CD14-positive monocyte (primary cell): ENCODE measurements around the gene GRID2. TPM values are rescaled to one million over a fixed set of nuclear protein-coding genes. Genes with fewer than 3 reads are reported as not detected.

ENCODE experiments used
- DNase-seq, 3 donors: peaks; one replicate each; pipeline ENCODE4 v3.0.0-alpha.2; 2011 to 2022
- H2AFZ ChIP-seq: 2 replicates; pipeline ENCODE4 v1.6.0; 2012; ENCODE audit warnings: mild to moderate bottlenecking, low read depth, low read length, inconsistent platforms; ENCODE audit not compliant: insufficient read depth, poor library complexity, severe bottlenecking
- H3K27ac ChIP-seq, 2 donors: 1 replicate in 1 of 2; 2 replicates in 1 of 2; pipeline ENCODE4 v1.5.1; 2012 to 2013; ENCODE audit warnings: low read length in 2 of 2, control low read depth in 1 of 2, inconsistent platforms in 1 of 2, low read depth in 1 of 2, mild to moderate bottlenecking in 1 of 2
- H3K27me3 ChIP-seq, 2 donors: one replicate each; pipeline versions ENCODE4 v1.6.0 to v1.6.1; 2011 to 2013; ENCODE audit warnings: low read length in 2 of 2; ENCODE audit not compliant: control insufficient read depth in 2 of 2, insufficient read depth in 2 of 2
- H3K36me3 ChIP-seq, 2 donors: replicated peaks in 1 of 2; 1 replicate in 1 of 2; 2 replicates in 1 of 2; pipeline versions ENCODE4 v1.5.1 to v1.6.1; 2012 to 2013; ENCODE audit warnings: low read length in 2 of 2, control low read depth in 1 of 2, inconsistent platforms in 1 of 2, mild to moderate bottlenecking in 1 of 2; ENCODE audit not compliant: insufficient read depth in 2 of 2, control insufficient read depth in 1 of 2
- H3K4me1 ChIP-seq, 2 donors: 1 replicate in 1 of 2; 2 replicates in 1 of 2; pipeline versions ENCODE4 v1.5.1 to v1.6.1; 2012 to 2013; ENCODE audit warnings: low read length in 2 of 2, control low read depth in 1 of 2, inconsistent platforms in 1 of 2, mild to moderate bottlenecking in 1 of 2, moderate library complexity in 1 of 2; ENCODE audit not compliant: insufficient read depth in 2 of 2, control insufficient read depth in 1 of 2
- H3K4me2 ChIP-seq: replicated peaks from 2 replicates; pipeline ENCODE3; 2012; ENCODE audit warnings: low read length, moderate library complexity, mild to moderate bottlenecking; ENCODE audit not compliant: poor library complexity, severe bottlenecking; ENCODE audit errors: extremely low read depth
- H3K4me3 ChIP-seq, 3 experiments: fragments of 200-600 bp in 1 of 3; sonication (generic) in 1 of 3; replicated peaks in 1 of 3; 1 replicate in 2 of 3; 2 replicates in 1 of 3; pipeline ENCODE4 v1.5.1; 2011 to 2013; ENCODE audit warnings: low read length in 3 of 3, mild to moderate bottlenecking in 3 of 3, control low read depth in 2 of 3, low read depth in 2 of 3, inconsistent platforms in 1 of 3, moderate library complexity in 1 of 3
- H3K79me2 ChIP-seq: 2 replicates; pipeline ENCODE4 v1.6.0; 2012; ENCODE audit warnings: mild to moderate bottlenecking, control low read depth, inconsistent platforms, low read length, moderate library complexity; ENCODE audit not compliant: insufficient read depth
- H3K9ac ChIP-seq: 2 replicates; pipeline ENCODE4 v1.6.0; 2017; ENCODE audit warnings: low read length, mild to moderate bottlenecking; ENCODE audit not compliant: insufficient read depth, poor library complexity, severe bottlenecking
- H3K9me3 ChIP-seq, 2 donors: replicated peaks in 1 of 2; 1 replicate in 1 of 2; 2 replicates in 1 of 2; pipeline versions ENCODE4 v1.5.1 to v1.6.1; 2012 to 2013; ENCODE audit warnings: low read length in 2 of 2, control low read depth in 1 of 2; ENCODE audit not compliant: control insufficient read depth in 1 of 2, insufficient read depth in 1 of 2
- H4K20me1 ChIP-seq: 2 replicates; pipeline ENCODE4 v1.6.0; 2012; ENCODE audit warnings: mild to moderate bottlenecking, low read length, control low read depth, moderate library complexity; ENCODE audit not compliant: insufficient read depth
- H3K27ac Mint-ChIP-seq, 7 donors: one replicate each; pipeline ENCODE4 v1.8.0; 2020; ENCODE audit warnings: mild to moderate bottlenecking in 7 of 7, mixed read lengths in 7 of 7, moderate library complexity in 6 of 7, inconsistent platforms in 2 of 7
- H3K27me3 Mint-ChIP-seq, 3 donors: one replicate each; pipeline ENCODE4 v1.8.0; 2021 to 2022; ENCODE audit warnings: low read depth in 3 of 3, mild to moderate bottlenecking in 3 of 3, mixed read lengths in 3 of 3, moderate library complexity in 3 of 3, inconsistent platforms in 1 of 3
- H3K36me3 Mint-ChIP-seq, 2 donors: one replicate each; pipeline ENCODE4 v1.8.0; 2020; ENCODE audit warnings: mixed read lengths in 2 of 2, inconsistent platforms in 1 of 2, mild to moderate bottlenecking in 1 of 2
- H3K4me1 Mint-ChIP-seq: one replicate; pipeline ENCODE4 v1.8.0; 2020; ENCODE audit warnings: mild to moderate bottlenecking, mixed read lengths
- H3K4me3 Mint-ChIP-seq, 2 donors: one replicate each; pipeline ENCODE4 v1.8.0; 2020; ENCODE audit warnings: mild to moderate bottlenecking in 2 of 2, mixed read lengths in 2 of 2, moderate library complexity in 1 of 2
- H3K9me3 Mint-ChIP-seq, 7 donors: one replicate each; pipeline ENCODE4 v1.8.0; 2020 to 2022; ENCODE audit warnings: mixed read lengths in 7 of 7, mild to moderate bottlenecking in 6 of 7, moderate library complexity in 6 of 7, inconsistent platforms in 2 of 7
- WGBS: methylation state at CpG from one replicate; pipeline ENCODE4 v1.1.5; 2013; ENCODE audit warnings: missing lambda C conversion rate; ENCODE audit not compliant: insufficient coverage; 5-methylcytosine and 5-hydroxymethylcytosine counted together
- intact Hi-C, 2 donors: fragments of 100-400 bp; cut with micrococcal nuclease; formaldehyde crosslinking; loops; one replicate each; pipeline versions ENCODE4 v1.15.0 to v1.15.1; 2023
- polyA plus RNA-seq, 3 donors: library from polyadenylated mRNA; depleted of rRNA in 1 of 3; unstranded in 2 of 3; stranded (reverse) in 1 of 3; fragments of 300-500 nt in 2 of 3; fragments of >200 nt in 1 of 3; fragmentation: Illumina TruSeq in 2 of 3; gene quantifications; 1 replicate in 2 of 3; 2 replicates in 1 of 3; pipeline ENCODE4 v1.2.3, GENCODE V29; 2012 to 2021
- TF ChIP-seq, protein P1 (sequence below): fragments of 200-600 bp; IDR thresholded peaks from one replicate; pipeline ENCODE4 v1.8.0; 2022; ENCODE audit warnings: antibody characterized with exemption, mild to moderate bottlenecking

The GRID2 gene
- polyA plus RNA-seq, 3 donors = not detected

DNA sequence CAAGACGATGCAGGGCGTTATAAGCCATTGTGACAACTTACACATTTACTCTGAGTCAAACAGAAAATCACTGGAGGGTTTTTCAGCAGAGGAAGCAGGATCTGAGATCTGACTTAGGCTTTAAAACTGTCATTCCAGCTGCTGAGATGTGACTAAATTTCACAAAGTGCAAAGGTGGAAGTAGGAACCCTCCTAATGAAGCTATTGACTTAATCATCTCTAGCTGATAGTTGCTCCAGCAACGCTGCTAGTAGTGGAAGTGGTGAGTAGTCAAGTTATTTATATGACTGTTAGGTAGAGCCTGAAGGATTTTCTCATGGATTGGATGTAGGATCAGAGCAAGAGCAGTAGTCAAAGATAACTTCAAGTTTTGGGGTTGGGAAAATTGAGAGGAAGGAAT lies 218.6 kb downstream of the GRID2 start:
- H2AFZ ChIP-seq = no peak overlapping the region
- WGBS = 45% methylated on average over 1 of the region's 3 CpGs
- TF ChIP-seq, protein P1, sequence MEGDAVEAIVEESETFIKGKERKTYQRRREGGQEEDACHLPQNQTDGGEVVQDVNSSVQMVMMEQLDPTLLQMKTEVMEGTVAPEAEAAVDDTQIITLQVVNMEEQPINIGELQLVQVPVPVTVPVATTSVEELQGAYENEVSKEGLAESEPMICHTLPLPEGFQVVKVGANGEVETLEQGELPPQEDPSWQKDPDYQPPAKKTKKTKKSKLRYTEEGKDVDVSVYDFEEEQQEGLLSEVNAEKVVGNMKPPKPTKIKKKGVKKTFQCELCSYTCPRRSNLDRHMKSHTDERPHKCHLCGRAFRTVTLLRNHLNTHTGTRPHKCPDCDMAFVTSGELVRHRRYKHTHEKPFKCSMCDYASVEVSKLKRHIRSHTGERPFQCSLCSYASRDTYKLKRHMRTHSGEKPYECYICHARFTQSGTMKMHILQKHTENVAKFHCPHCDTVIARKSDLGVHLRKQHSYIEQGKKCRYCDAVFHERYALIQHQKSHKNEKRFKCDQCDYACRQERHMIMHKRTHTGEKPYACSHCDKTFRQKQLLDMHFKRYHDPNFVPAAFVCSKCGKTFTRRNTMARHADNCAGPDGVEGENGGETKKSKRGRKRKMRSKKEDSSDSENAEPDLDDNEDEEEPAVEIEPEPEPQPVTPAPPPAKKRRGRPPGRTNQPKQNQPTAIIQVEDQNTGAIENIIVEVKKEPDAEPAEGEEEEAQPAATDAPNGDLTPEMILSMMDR = no peak
- no peak for DNase-seq
- no peak overlapping the region for H3K4me3 ChIP-seq
- no peaks in the 10 kb centered on the region for H3K36me3 Mint-ChIP-seq
- H3K27me3 ChIP-seq = no peaks in the 10 kb centered on the region
- no peaks in the 10 kb centered on the region for H3K79me2 ChIP-seq
- H3K36me3 ChIP-seq = no peaks in the 10 kb centered on the region
- intact Hi-C loops = no loop called here
- H3K4me1 Mint-ChIP-seq = no peaks in the 10 kb centered on the region
- no peak overlapping the region for H3K4me3 Mint-ChIP-seq
- H4K20me1 ChIP-seq = no peaks in the 10 kb centered on the region
- no peaks in the 10 kb centered on the region for H3K9me3 ChIP-seq
- no peaks in the 10 kb centered on the region for H3K9me3 Mint-ChIP-seq
- no peaks in the 10 kb centered on the region for H3K27me3 Mint-ChIP-seq
- no peaks in the 10 kb centered on the region for H3K4me1 ChIP-seq
- no peak overlapping the region for H3K27ac Mint-ChIP-seq
- H3K4me2 ChIP-seq = no peak overlapping the region
- no peak overlapping the region for H3K9ac ChIP-seq
- no peak overlapping the region for H3K27ac ChIP-seq

- H3K79me2 ChIP-seq = no peaks in the 10 kb centered on the region
- no peak for DNase-seq
These were observed 220.4 kb downstream of the GRID2 start for GRCh38 chr4:92524131-92524530.

More at GRCh38 chr4:92524131-92524530, 220.4 kb downstream of the GRID2 start:
- no peak overlapping the region for H3K4me3 ChIP-seq
- H3K27ac ChIP-seq = no peak overlapping the region
- H3K36me3 ChIP-seq = no peaks in the 10 kb centered on the region
- H3K4me2 ChIP-seq = no peak overlapping the region
- H3K27me3 Mint-ChIP-seq = no peaks in the 10 kb centered on the region
- no peaks in the 10 kb centered on the region for H3K36me3 Mint-ChIP-seq
- H4K20me1 ChIP-seq = no peaks in the 10 kb centered on the region
- H3K27ac Mint-ChIP-seq = no peak overlapping the region
- no peaks in the 10 kb centered on the region for H3K4me1 ChIP-seq
- no peak overlapping the region for H2AFZ ChIP-seq
- no peaks in the 10 kb centered on the region for H3K9me3 ChIP-seq
- no peaks in the 10 kb centered on the region for H3K9me3 Mint-ChIP-seq
- H3K9ac ChIP-seq = no peak overlapping the region
- intact Hi-C loops = no loop called here
- no peaks in the 10 kb centered on the region for H3K4me1 Mint-ChIP-seq
- no peak overlapping the region for H3K4me3 Mint-ChIP-seq
- H3K27me3 ChIP-seq = no peaks in the 10 kb centered on the region
- TF ChIP-seq, protein P1 = no peak
